NCI-H1048 (cell line): ENCODE measurements around the gene CDKAL1.
"Not testable (repeated sequence)": the region's sequence is repeated elsewhere in the genome, so short reads cannot be mapped to it uniquely, and the experiment has no call there.

Source experiments
- DNase-seq: peaks from one replicate; lab custom pipeline; 2025; lab: John Stamatoyannopoulos, UW

Gene CDKAL1

GRCh38 chr6:20924094-20924493 is 389.8 kb downstream of the CDKAL1 start:
- not testable (repeated sequence) for DNase-seq

- DNase-seq, result no peak
Observed at GRCh38 chr6:20924911-20925543, 390.8 kb downstream of the CDKAL1 start.

- DNase-seq, result no peak
Observed at GRCh38 chr6:20927130-20927860, 393.0 kb downstream of the CDKAL1 start.

GRCh38 chr6:20929283-20929682 is 395.0 kb downstream of the CDKAL1 start:
- DNase-seq, result no peak

GRCh38 chr6:20931093-20931492 is 396.8 kb downstream of the CDKAL1 start:
- no peak for DNase-seq

GRCh38 chr6:20931772-20932171 is 397.5 kb downstream of the CDKAL1 start:
- no peak for DNase-seq

- DNase-seq, result no peak
Observed at GRCh38 chr6:20932284-20932683, 398.0 kb downstream of the CDKAL1 start.

GRCh38 chr6:20933057-20933788 is 399.0 kb downstream of the CDKAL1 start:
- DNase-seq, result no peak

GRCh38 chr6:20936949-20937348 is 402.7 kb downstream of the CDKAL1 start:
- no peak for DNase-seq

- no peak for DNase-seq
Observed at GRCh38 chr6:20939161-20939775, 405.0 kb downstream of the CDKAL1 start.

- no peak for DNase-seq
Observed at GRCh38 chr6:20943040-20943627, 408.9 kb downstream of the CDKAL1 start.

GRCh38 chr6:20943922-20944321 is 409.7 kb downstream of the CDKAL1 start:
- DNase-seq, result no peak

GRCh38 chr6:20946022-20946421 is 411.8 kb downstream of the CDKAL1 start:
- DNase-seq, result no peak

GRCh38 chr6:20946890-20947289 is 412.6 kb downstream of the CDKAL1 start:
- DNase-seq, result no peak

GRCh38 chr6:20947977-20948376 is 413.7 kb downstream of the CDKAL1 start:
- no peak for DNase-seq

- no peak for DNase-seq
Observed at GRCh38 chr6:20948556-20948955, 414.3 kb downstream of the CDKAL1 start.

GRCh38 chr6:20949138-20949537 is 414.9 kb downstream of the CDKAL1 start:
- DNase-seq, result no peak

- no peak for DNase-seq
Observed at GRCh38 chr6:20952699-20953474, 418.6 kb downstream of the CDKAL1 start.

- DNase-seq, result no peak
Observed at GRCh38 chr6:20954315-20954714, 420.1 kb downstream of the CDKAL1 start.

- DNase-seq, result no peak
Observed at GRCh38 chr6:20955131-20955530, 420.9 kb downstream of the CDKAL1 start.

GRCh38 chr6:20955751-20956150 is 421.5 kb downstream of the CDKAL1 start:
- no peak for DNase-seq
